A673 (cell line): ENCODE results near the gene SEMA5A.

Source experiments
- EZH2 ChIP-seq: fragments of 200-600 bp; sonication (generic); IDR thresholded peaks from 2 replicates; pipeline ENCODE4 v1.6.1; 2017; ENCODE audit warnings: borderline replicate concordance, low read depth, mild to moderate bottlenecking, mixed read lengths, antibody characterized with exemption, low read length; ENCODE audit not compliant: poor library complexity, severe bottlenecking
- TF ChIP-seq, protein P1 (sequence below): fragments of 300-800, 200-600 bp; sonication (generic); conservative IDR thresholded peaks from 2 replicates; pipeline ENCODE4 v1.5.1; 2017; ENCODE audit warnings: low read depth, mild to moderate bottlenecking, antibody characterized with exemption, low read length, moderate library complexity, mixed read lengths

DNA sequence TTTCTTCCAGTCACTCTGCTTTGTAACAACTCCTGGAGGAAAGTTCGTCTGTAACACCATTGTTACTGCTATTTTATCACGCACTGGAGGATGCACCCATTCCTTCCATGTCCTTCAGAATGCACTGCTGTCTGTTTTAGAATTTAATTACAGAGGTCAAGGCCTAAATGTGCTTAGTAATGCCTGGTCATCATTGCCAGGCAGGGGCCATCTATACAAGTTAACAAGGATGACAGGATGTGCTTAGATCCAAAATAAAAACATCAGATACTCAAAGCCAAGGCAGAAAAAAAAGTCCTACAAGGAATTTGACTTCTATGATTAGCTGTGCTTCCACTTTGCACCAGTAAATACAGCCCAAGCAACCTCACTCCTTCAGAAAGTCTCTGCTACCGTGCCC, 371.4 kb downstream of the SEMA5A start:
- TF ChIP-seq, protein P1, sequence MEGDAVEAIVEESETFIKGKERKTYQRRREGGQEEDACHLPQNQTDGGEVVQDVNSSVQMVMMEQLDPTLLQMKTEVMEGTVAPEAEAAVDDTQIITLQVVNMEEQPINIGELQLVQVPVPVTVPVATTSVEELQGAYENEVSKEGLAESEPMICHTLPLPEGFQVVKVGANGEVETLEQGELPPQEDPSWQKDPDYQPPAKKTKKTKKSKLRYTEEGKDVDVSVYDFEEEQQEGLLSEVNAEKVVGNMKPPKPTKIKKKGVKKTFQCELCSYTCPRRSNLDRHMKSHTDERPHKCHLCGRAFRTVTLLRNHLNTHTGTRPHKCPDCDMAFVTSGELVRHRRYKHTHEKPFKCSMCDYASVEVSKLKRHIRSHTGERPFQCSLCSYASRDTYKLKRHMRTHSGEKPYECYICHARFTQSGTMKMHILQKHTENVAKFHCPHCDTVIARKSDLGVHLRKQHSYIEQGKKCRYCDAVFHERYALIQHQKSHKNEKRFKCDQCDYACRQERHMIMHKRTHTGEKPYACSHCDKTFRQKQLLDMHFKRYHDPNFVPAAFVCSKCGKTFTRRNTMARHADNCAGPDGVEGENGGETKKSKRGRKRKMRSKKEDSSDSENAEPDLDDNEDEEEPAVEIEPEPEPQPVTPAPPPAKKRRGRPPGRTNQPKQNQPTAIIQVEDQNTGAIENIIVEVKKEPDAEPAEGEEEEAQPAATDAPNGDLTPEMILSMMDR, result no peak
- no peak for TF ChIP-seq EZH2
